Measurements from ENCODE around the gene ARHGAP10.

- no peak for TF ChIP-seq POLR2AphosphoS5 (IDR thresholded peaks at IDR 0.05; ENCODE audit: borderline replicate concordance, low read depth, low read length)
- TF ChIP-seq EZH2 (IDR thresholded peaks at IDR 0.05): no peak
- TF ChIP-seq FOXP2 (optimal IDR thresholded peaks at IDR 0.05; ENCODE audit: control extremely low read depth, extremely low read length, insufficient read depth): no peak
These were observed 210.8 kb downstream of the ARHGAP10 start for GRCh38 chr4:147942729-147943128.
